HepG2 (cell line): ENCODE measurements around the gene SLC2A4. TPM values are rescaled to one million over a fixed set of nuclear protein-coding genes. Genes with fewer than 3 reads are reported as not detected.

Experiments used
- ATAC-seq: fragments of 200-7000 bp; cut with Tn5 transposase; 3 replicates; pipeline ENCODE4 v1.9.1; 2020; ENCODE audit warnings: mild to moderate bottlenecking, moderate library complexity
- BruUV-seq: library from RNA; stranded (reverse); fragments of 400-500 nt; replicated peaks from 2 replicates; lab custom pipeline; 2021; lab: Mats Ljungman, UMichigan
- CTCF ChIA-PET: fragments of 300-600 bp; formaldehyde crosslinking; extraction: SDS; loops from one replicate; lab custom pipeline; 2021; ENCODE audit warnings: low total read pairs, inconsistent platforms, low intra/inter-chr PET ratio; lab: Yijun Ruan, JAX
- POLR2A ChIA-PET: fragments of 350-600 bp; sonication (Branson Sonifier 250); formaldehyde crosslinking; loops from one replicate; lab custom pipeline; 2020; ENCODE audit warnings: antibody characterized with exemption, inconsistent platforms; lab: Yijun Ruan, JAX
- DNase-seq: peaks from one replicate; pipeline ENCODE4 v3.0.0-alpha.2; 2015; ENCODE audit warnings: low spot score
- FAIRE-seq: peaks from 3 replicates; lab custom pipeline; 2011; peaks lifted over from hg19 to GRCh38; lab: Jason Lieb, UNC
- H2AFZ ChIP-seq: one replicate; pipeline ENCODE4 v1.6.1; 2011; ENCODE audit warnings: low read length, inconsistent platforms
- H3K27ac ChIP-seq: fragments of 300-600 bp; 3 replicates; pipeline ENCODE4 v1.8.0; 2011; ENCODE audit warnings: mixed run types, mild to moderate bottlenecking, mixed read lengths, low read length, inconsistent platforms; ENCODE audit not compliant: insufficient read depth; ENCODE audit errors: extremely low read length
- H3K27me3 ChIP-seq, 2 experiments: fragments of 200-600 bp in 1 of 2; 2 replicates in 1 of 2; 3 replicates in 1 of 2; pipeline versions ENCODE4 v1.6.0 to v1.8.0; 2011; ENCODE audit warnings: low read length in 2 of 2, mild to moderate bottlenecking in 2 of 2, moderate library complexity in 2 of 2, inconsistent platforms in 1 of 2; ENCODE audit not compliant: insufficient read depth in 2 of 2, control insufficient read depth in 1 of 2
- H3K36me3 ChIP-seq, 2 experiments: fragments of 200-600 bp in 1 of 2; replicated peaks in 1 of 2; 2 replicates in 1 of 2; 3 replicates in 1 of 2; pipeline versions ENCODE4 v1.5.1 to v1.8.0; 2011; ENCODE audit warnings: low read length in 2 of 2, inconsistent platforms in 1 of 2; ENCODE audit not compliant: insufficient read depth in 2 of 2, control insufficient read depth in 1 of 2
- H3K4me1 ChIP-seq: 2 replicates; pipeline ENCODE4 v1.5.1; 2012; ENCODE audit warnings: low read length, inconsistent platforms; ENCODE audit not compliant: insufficient read depth
- H3K4me2 ChIP-seq: 2 replicates; pipeline ENCODE4 v1.6.0; 2011; ENCODE audit warnings: low read depth, low read length, inconsistent platforms
- H3K4me3 ChIP-seq, 3 experiments: fragments of 200-600 bp in 1 of 3; sonication (generic), shearing (Covaris generic) in 1 of 3; replicated peaks in 1 of 3; 2 replicates each; pipeline ENCODE4 v1.5.1; 2011 to 2016; ENCODE audit warnings: low read length in 3 of 3, inconsistent platforms in 2 of 3, low read depth in 2 of 3, mild to moderate bottlenecking in 2 of 3, control low read depth in 1 of 3, mixed read lengths in 1 of 3; ENCODE audit not compliant: insufficient read depth in 1 of 3
- H3K79me2 ChIP-seq: one replicate; pipeline ENCODE4 v1.6.1; 2011; ENCODE audit warnings: low read length, inconsistent platforms; ENCODE audit not compliant: insufficient read depth
- H3K9ac ChIP-seq: 2 replicates; pipeline ENCODE4 v1.6.0; 2011; ENCODE audit warnings: mild to moderate bottlenecking, low read depth, low read length, inconsistent platforms; ENCODE audit not compliant: insufficient read depth
- H3K9me3 ChIP-seq: 2 replicates; pipeline ENCODE4 v1.5.1; 2012; ENCODE audit warnings: mild to moderate bottlenecking, low read length
- H4K20me1 ChIP-seq: 2 replicates; pipeline ENCODE4 v1.6.0; 2011; ENCODE audit warnings: inconsistent platforms, mild to moderate bottlenecking, low read length, moderate library complexity; ENCODE audit not compliant: insufficient read depth
- CEBPG ChIP-seq: IDR thresholded peaks from 2 replicates; pipeline ENCODE4 v1.6.1; 2016
- FOSL2 ChIP-seq: sonication (generic); formaldehyde crosslinking; IDR thresholded peaks from 2 replicates; pipeline ENCODE4 v1.4.0; 2020; ENCODE audit warnings: missing genetic modification reagents
- POLR2A ChIP-seq, 2 experiments: IDR thresholded peaks; 2 replicates each; pipeline ENCODE4 v1.6.1; 2011; ENCODE audit warnings: low read depth in 2 of 2, low read length in 2 of 2, mild to moderate bottlenecking in 1 of 2, moderate library complexity in 1 of 2; ENCODE audit not compliant: insufficient read depth in 1 of 2
- RBFOX2 ChIP-seq: fragments of 200-400 bp; formaldehyde crosslinking; IDR thresholded peaks from 2 replicates; pipeline ENCODE4 v1.6.1; 2017; ENCODE audit warnings: low read depth, mild to moderate bottlenecking, low read length
- RBM22 ChIP-seq: fragments of 200-400 bp; formaldehyde crosslinking; optimal IDR thresholded peaks from 2 replicates; pipeline ENCODE3; 2017; ENCODE audit warnings: mild to moderate bottlenecking, low read length, moderate library complexity
- SALL2 ChIP-seq: sonication (generic); formaldehyde crosslinking; IDR thresholded peaks from 2 replicates; pipeline ENCODE4 v1.8.1; 2023; ENCODE audit warnings: mild to moderate bottlenecking, missing genetic modification reagents, inconsistent platforms
- UBTF ChIP-seq: sonication (generic); formaldehyde crosslinking; IDR thresholded peaks from 2 replicates; pipeline ENCODE4 v1.4.0; 2020; ENCODE audit warnings: mild to moderate bottlenecking, missing genetic modification reagents
- ZIK1 ChIP-seq: sonication (generic); formaldehyde crosslinking; IDR thresholded peaks from 2 replicates; pipeline ENCODE4 v1.5.0; 2020; ENCODE audit warnings: mild to moderate bottlenecking, low read depth, missing genetic modification reagents, borderline replicate concordance
- WGBS: methylation state at CpG from one replicate; pipeline ENCODE4 v1.1.6; 2017; ENCODE audit warnings: low lambda C conversion rate; 5-methylcytosine and 5-hydroxymethylcytosine counted together
- in situ Hi-C: cut with HindIII; loops from 2 replicates; pipeline ENCODE4 v1.10.0; 2017; ENCODE audit warnings: low pct_unique_long_range_greater_than_20kb; ENCODE audit not compliant: extremely low pct_ligation_motif_present
- intact Hi-C: fragments of 100-400 bp; cut with micrococcal nuclease; formaldehyde crosslinking; loops from one replicate; pipeline ENCODE4 v1.10.0; 2022; ENCODE audit not compliant: unreplicated experiment
- polyA plus RNA-seq, 8 experiments: library from polyadenylated mRNA; depleted of rRNA in 3 of 8; stranded (reverse) in 7 of 8; unstranded in 1 of 8; fragments of >200 nt; fragmentation: Illumina TruSeq in 4 of 8; extraction: Trizol in 4 of 8; gene quantifications; 2 replicates each; pipeline versions ENCODE4 v1.2.1 to v1.2.3, GENCODE V29; 2011 to 2016; ENCODE audit warnings: low read depth in 4 of 8, missing spikeins in 1 of 8, mixed read lengths in 1 of 8; ENCODE audit not compliant: insufficient read depth in 1 of 8
- total RNA-seq, 5 experiments: library from RNA; depleted of rRNA; stranded (reverse); fragments of >200 nt; fragmentation: Illumina TruSeq; extraction: Trizol; gene quantifications; 2 replicates each; pipeline ENCODE4 v1.2.3, GENCODE V29; 2016; ENCODE audit warnings: low read depth in 1 of 5
- TF ChIP-seq, protein P1 (sequence below): IDR thresholded peaks from 2 replicates; pipeline ENCODE4 v1.6.1; 2016

The SLC2A4 gene
- total and polyA plus RNA-seq, 2 of the 13 experiments (the other 11 are each of a cell fraction or from before 2014, with no cell fraction given), result 4.9 to 5.8 TPM

- Histone ChIP-seq H2AFZ (no peak overlapping the region), H3K27ac (peak overlapping the region; percentile 79), H4K20me1 (peaks cover 13% of the 10 kb centered on the region; the same call in 1 of the 2 replicates), H3K4me3 (no peak overlapping the region), H3K4me2 (peak overlapping the region; percentile 92; the same call in 1 of the 2 replicates), H3K9me3 (no peaks in the 10 kb centered on the region), H3K9ac (peak overlapping the region; percentile 21; the same call in 1 of the 2 replicates), H3K36me3 (peaks cover 10 to 27% of the 10 kb centered on the region in 2 experiments), H3K27me3 (no peaks in the 10 kb centered on the region; a peak in 1 of 5 replicates), H3K4me1 (peaks cover 62% of the 10 kb centered on the region), H3K79me2 (peaks cover 66% of the 10 kb centered on the region)
- TSS peak; percentile 2 for BruUV-seq
- ChIA-PET CTCF (no interaction called here), POLR2A (interaction anchor here (1.9 to 8.9 kb wide), 5 partner anchors 13 to 200 kb away, joined by 8 to 140 read pairs (median 13); partner anchors contain the start of genes ACADVL, ASGR1, CTDNEP1 and DLG4)
- intact Hi-C loops (loop anchor here (10.0 kb wide), 1 partner anchor 61 kb away; the partner anchor contains the start of gene ASGR1), in situ Hi-C loops (no loop called here)
- no peak for FAIRE-seq
- no peak for ATAC-seq
- TF ChIP-seq RBM22 (peak; percentile 22), SALL2 (CRISPR knock-in tag) (no peak), FOSL2 (CRISPR knock-in tag) (peak; percentile 59), ZIK1 (CRISPR knock-in tag) (no peak), UBTF (no peak), POLR2A (IDR thresholded peaks at IDR 0.05; ENCODE audit: insufficient read depth in 1 of 2, low read depth in 2 of 2, low read length in 2 of 2) (0 out of 4 replicates have a peak, but pooled peaks of 1 of the 2 experiments have one; percentile 16), CEBPG (no peak), RBFOX2 (0 out of 2 replicates have a peak, but pooled peaks have one; percentile 16)
- TF ChIP-seq, protein P1, sequence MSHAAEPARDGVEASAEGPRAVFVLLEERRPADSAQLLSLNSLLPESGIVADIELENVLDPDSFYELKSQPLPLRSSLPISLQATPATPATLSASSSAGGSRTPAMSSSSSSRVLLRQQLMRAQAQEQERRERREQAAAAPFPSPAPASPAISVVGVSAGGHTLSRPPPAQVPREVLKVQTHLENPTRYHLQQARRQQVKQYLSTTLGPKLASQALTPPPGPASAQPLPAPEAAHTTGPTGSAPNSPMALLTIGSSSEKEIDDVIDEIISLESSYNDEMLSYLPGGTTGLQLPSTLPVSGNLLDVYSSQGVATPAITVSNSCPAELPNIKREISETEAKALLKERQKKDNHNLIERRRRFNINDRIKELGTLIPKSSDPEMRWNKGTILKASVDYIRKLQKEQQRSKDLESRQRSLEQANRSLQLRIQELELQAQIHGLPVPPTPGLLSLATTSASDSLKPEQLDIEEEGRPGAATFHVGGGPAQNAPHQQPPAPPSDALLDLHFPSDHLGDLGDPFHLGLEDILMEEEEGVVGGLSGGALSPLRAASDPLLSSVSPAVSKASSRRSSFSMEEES, result 0 out of 2 replicates have a peak, but pooled peaks have one; percentile 8
- WGBS, result 91% methylated on average over 22 of the region's 22 CpGs
- DNase-seq, result no peak
These were observed 45.5 kb upstream of the SLC2A4 start for GRCh38 chr17:7235693-7236665.
